ENCODE data around the gene CD164.

DNA sequence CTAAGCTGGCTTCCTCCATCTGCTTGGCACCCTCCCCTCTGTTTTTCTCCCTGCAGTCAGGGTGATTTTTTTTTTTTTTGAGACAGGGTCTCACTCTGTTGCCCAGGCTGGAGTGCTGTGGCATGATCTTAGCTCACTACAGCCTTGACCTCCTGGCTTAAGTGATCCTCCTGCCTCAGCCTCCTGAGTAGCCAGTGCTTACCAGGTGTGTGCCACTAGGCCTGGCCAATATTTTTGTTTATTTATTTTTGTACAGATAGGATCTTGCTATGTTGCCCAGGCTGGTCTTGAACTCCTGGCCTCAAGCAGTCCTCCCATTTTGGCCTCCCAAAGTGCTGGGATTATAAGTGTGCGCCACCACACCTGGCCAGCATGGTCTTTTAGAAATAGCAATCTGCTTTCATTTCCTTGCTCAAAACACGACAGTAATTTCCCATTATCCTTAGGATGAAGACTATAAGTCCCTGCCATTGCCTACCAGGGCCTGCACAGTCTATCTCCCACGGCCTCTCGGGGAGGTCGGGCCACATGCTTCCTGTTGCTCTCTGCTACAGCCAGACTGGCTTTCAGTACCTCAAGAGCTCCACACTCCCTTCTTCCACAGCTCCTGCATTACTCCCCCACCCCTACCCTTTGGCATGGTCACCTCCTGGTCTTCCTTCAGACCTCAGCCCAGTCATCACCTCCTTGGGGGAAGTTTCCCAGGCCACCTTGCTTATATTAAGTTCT is 11.1 kb upstream of the CD164 start:
- no peak for TF ChIP-seq POLR2A (IDR thresholded peaks at IDR 0.05)
- TF ChIP-seq, protein P1, sequence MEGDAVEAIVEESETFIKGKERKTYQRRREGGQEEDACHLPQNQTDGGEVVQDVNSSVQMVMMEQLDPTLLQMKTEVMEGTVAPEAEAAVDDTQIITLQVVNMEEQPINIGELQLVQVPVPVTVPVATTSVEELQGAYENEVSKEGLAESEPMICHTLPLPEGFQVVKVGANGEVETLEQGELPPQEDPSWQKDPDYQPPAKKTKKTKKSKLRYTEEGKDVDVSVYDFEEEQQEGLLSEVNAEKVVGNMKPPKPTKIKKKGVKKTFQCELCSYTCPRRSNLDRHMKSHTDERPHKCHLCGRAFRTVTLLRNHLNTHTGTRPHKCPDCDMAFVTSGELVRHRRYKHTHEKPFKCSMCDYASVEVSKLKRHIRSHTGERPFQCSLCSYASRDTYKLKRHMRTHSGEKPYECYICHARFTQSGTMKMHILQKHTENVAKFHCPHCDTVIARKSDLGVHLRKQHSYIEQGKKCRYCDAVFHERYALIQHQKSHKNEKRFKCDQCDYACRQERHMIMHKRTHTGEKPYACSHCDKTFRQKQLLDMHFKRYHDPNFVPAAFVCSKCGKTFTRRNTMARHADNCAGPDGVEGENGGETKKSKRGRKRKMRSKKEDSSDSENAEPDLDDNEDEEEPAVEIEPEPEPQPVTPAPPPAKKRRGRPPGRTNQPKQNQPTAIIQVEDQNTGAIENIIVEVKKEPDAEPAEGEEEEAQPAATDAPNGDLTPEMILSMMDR (IDR thresholded peaks at IDR 0.05), result no peak

All from vagina (tissue), 2 donors.